T-helper 9 cell (primary cell): ENCODE data around the gene ELL2.
"Not testable (repeated sequence)": the region's sequence is repeated elsewhere in the genome, so short reads cannot be mapped to it uniquely, and the experiment has no call there.

Experiments used
- DNase-seq: peaks from one replicate; pipeline ENCODE4 v3.0.0-alpha.2; 2020

Gene ELL2

DNA sequence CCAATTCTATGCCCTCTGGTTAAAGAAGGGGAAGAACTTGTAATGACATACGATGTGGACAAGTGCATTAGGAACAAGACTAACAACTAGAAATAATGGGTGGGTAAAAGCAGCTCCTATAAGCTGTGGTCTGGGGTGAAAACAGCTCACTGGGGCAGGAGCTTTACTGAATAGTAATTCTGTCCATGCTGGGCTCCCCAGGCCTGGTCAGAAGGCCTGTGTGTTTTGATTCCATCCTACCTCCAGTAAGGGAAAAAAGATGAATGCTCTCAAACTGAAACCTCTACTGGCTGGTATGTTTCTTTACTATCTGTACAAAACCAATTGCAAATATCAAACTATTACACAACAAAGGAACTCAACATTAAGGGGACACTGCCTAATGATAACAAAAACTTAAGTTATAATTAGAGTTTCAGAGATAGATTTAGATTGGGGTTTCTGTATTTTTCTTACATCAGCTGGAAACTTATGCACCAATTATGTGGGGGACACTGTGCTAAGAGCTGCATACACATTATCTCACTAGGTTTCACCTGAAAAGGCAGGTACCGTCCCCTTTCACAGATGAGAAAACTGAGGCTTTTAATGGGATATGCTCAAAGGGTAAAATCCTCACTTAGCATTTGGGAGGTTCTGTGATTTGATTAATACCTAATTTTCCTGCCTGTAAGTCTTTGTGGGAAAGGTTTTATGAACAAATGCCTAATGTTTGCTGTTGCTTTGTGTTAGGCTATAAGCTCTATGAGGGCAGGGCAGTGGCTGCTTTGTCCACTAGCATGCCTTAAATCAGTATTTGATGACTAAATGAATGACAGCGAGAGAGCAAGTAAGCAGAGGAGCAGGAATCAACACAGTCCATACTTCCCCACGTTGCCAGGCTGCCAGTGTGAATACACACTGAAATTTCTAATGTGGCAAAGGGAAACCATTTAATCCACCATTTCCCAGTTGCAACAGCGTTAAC is 53.6 kb downstream of the ELL2 start:
- DNase-seq: no peak

- no peak for DNase-seq
These were observed 54.5 kb downstream of the ELL2 start for GRCh38 chr5:95907067-95907705.

- DNase-seq: not testable (repeated sequence)
These were observed 55.3 kb downstream of the ELL2 start for GRCh38 chr5:95906398-95906797.

DNA sequence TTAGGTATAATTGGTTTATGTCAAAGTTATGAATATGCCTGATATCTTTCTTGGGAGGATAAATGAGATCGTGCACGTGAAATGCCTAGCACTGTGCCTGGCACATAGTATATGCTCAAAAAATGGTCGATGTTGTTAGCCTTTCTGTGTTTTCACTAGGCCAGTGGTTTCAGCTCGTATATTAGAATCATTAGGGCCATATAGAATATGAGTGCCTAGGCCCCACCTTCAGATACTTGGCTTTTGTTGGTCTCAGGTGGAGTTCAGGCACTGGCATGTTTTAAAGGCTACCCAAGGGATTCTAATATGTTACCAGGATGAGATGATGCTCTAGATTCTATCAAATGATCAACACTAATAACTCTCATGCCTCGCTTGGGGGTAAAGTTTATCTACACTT is 56.8 kb downstream of the ELL2 start:
- no peak for DNase-seq

DNA sequence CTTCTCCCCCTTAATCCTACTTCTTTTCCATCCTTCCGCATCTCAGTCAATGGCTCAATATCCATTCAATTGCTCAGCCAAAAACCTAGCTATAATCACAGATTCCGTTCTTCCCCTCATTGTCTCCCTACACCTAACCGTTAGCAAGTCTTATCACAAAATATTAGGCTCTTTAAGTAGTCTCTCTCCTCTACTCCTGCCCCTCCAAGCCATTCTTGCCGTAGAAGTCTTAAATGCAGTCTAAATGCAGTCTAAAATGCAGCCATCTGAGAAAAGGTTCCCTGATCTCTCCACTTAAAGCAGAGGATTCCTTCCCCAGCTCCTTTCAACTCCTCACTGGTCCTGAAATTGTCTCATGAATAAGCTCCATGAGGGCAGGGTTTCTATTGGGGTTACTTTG is 57.8 kb downstream of the ELL2 start:
- no peak for DNase-seq

- DNase-seq: no peak
These were observed 59.7 kb downstream of the ELL2 start for GRCh38 chr5:95901676-95902627.

GRCh38 chr5:95900383-95900958 is 61.2 kb downstream of the ELL2 start:
- DNase-seq: no peak

DNA sequence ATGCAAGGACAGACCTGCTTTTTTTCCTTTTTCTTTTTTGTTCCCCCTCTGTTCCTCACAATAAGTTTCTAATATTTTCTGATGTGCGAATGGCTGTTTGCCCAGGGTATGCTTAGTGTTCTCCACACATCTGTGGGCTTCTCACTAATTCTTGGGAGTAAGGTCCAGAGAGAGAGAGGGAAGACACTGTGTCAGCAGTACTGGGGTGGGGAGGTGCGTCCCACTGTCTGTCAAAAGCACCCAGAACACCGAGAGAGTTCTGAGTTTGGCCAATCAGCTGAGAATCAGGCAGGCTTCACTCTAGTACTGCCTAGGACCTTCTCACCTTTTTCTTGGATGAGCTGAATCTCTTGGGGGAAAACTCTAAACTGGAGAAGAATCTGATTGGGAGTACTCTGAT is 61.8 kb downstream of the ELL2 start:
- no peak for DNase-seq

DNA sequence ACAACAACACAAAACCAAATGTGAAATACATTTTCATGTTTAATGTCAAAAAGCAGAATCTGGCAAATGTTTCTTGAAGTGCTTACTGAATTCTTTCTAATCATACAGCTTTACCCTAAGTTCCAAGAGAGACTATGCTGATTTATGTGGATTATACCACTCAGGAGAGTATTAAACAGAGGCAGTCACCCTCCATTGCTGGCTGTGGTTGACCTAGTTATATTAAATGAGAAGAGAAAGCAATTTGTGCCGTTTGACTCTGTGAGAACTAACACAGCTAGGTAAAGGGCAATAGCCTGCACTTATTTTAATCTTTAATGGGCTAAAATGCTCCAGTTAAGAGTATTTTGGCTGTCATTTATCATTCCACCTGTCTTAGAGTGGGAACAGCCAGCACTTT is 62.6 kb downstream of the ELL2 start:
- DNase-seq: no peak

DNA sequence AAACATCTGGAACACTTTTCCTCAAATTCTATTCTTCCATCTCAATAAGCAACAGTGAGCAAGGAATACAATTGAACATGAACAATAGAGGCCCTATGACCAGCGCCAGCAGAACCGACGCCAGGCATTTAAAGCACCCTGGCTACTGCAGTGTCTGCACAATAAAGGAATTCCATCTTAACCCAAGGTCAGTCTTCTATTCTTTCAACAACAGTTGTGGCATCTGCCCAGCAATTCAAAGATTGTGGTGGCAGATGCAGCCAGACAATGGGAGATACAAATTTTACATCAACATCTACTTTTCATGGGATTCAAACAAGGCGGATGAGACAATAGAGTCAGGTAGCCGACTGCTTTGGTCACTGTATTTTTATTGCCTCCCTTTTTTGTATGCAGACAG is 65.9 kb downstream of the ELL2 start:
- no peak for DNase-seq

GRCh38 chr5:95895251-95895650 is 66.4 kb downstream of the ELL2 start:
- no peak for DNase-seq

GRCh38 chr5:95892784-95893354 is 68.8 kb downstream of the ELL2 start:
- no peak for DNase-seq

GRCh38 chr5:95891499-95891898 is 70.2 kb downstream of the ELL2 start:
- DNase-seq: no peak

DNA sequence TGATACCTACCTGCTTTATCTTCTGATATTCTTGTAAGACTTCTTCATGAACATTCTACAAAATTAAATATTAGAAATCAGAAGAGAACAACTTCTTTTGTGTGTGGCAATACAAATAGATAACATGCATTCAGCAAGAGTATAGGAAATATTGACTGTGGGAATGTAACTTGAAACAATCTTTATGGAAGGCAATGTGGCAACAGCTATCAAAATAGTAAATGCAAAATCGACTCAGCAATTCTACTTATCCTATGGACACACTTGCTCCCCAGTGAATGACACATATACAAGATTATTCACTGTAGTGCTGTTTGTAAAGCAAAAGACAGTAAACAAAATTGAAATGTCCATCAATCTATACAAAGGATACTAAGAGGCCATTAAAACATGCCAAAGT is 72.6 kb downstream of the ELL2 start:
- no peak for DNase-seq

DNA sequence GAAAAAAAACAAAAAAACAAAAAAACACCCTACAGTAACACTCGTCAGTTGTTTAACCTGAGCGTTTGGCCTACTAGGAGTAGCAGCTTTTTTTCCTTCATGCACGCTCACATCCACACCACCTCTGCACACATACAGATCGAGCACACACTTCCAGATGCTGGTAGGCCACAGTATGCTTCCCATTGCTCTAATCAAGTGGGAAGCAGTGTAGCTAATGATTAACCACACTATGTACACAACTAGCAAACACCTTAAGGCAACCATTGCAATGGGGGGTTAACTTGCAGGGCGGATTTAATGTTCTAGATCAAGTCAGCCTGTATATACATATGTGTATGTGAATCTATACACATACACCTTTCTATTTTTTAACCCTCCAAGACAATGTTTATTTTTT is 73.7 kb downstream of the ELL2 start:
- DNase-seq: no peak

DNA sequence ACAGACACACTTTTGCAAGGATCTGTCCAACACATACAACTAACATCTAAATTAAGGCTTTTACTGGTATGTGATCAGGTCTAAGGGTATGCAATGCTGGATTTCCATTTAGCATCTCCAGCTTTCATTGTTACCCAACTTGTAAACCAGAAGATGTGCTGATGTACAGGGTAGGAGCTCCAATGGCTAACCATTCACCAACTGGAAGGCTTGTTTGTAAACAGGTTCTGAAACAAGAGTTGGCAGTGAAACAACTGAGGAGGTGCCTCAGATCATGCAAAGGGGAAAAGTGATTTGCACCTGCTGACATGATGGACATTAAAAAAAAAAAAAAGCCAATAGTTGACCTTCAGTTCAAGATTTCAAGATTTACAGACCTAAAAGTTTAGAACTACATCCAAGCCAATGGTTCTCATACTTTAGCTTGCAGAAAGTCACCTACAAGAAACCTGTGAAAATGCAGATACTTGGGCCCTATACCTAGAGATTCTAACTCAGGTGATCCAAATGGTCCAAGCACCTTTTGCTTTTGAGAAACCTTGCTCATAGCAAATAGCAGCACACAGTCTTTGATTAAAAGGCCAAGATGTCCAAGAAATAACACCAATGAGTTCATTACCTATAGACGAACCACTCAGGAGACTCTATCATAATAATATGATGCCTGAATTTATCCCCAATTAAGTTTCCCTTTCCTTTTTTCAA is 75.2 kb downstream of the ELL2 start:
- no peak for DNase-seq

- no peak for DNase-seq
These were observed 77.1 kb downstream of the ELL2 start for GRCh38 chr5:95884511-95884910.

GRCh38 chr5:95884017-95884325 is 77.7 kb downstream of the ELL2 start:
- no peak for DNase-seq

DNA sequence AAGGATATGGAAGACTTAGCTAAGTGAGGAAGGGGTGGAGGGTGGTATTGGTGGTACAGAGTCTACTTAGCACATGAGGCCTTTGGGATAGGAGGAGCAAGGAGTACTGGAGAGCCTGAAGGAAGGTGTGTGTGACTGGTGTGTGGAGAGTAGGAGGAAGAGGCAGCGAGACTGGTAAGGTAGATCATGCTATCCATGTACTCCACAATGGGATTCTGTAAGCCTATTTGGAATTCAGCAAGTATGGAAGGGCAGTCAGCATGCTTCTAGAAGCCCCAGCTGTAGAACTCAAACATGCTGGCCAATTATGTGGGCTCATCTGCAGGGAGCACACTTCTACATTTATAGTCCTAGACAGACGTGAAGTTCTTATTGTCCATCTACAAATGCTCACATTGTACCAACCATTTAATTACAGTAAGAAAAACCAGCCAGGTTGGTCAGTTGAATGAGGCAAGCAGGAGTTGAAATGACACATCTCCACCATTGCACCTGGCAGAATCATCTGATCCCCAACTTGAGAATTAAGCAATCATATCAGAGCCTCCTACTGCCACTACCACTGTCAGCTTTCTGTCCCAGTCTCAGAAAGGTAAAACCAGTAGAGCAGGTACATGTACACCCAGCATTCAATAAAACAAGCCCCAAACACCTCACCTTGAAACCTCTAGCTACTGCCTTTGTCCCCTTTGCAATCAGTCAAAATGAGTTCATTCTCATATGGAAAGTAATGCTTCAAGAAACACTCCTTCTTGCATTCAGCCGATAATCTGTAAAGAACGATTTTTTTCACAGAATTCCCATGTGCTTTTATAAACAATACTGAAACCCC is 78.2 kb downstream of the ELL2 start:
- no peak for DNase-seq

- no peak for DNase-seq
These were observed 79.8 kb downstream of the ELL2 start for GRCh38 chr5:95881833-95882232.
